ENCODE data around the gene EIF5A.

Gene EIF5A

DNA sequence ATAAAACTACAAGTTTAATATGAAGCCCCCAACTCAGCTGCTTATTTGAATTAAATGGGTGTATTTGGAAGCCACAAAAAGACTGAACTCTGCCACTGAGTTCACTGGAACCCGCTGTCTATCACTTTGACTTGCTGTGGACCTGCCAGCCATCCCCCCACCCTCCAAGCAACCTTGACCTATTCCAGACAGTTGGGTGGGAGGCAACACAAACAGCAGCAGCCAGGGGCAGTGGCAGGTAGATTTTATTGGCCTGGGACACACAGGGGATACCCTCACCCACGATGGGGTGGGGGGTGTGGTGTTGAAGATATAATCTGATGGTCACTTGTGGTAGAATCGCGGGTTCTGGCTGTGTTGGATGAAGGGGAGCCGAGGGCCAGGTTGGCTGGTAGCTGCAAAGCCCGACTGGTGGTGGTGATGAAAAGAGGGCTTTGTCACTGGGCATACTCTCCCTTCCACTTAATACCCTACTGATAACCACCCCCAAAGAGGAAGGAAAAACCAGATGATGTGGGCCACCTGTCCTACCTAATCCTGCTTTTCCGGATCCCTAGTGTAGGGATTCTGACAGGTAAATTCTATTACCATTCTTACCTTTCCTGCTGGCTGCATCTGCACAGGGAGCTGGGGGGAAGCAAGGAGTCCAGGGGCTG is 5.1 kb downstream of the EIF5A start:
- no peaks in the 10 kb centered on the region for H3K9me3 ChIP-seq
- no peak overlapping the region for H3K27ac ChIP-seq
- no peaks in the 10 kb centered on the region for H3K27me3 ChIP-seq
- H3K4me1 ChIP-seq (ENCODE audit: control insufficient read depth in 1 of 2, insufficient read depth in 1 of 2, low read depth in 1 of 2, low read length in 1 of 2) = peaks cover 40 to 45% of the 10 kb centered on the region in 2 experiments
- TF ChIP-seq, protein P1, sequence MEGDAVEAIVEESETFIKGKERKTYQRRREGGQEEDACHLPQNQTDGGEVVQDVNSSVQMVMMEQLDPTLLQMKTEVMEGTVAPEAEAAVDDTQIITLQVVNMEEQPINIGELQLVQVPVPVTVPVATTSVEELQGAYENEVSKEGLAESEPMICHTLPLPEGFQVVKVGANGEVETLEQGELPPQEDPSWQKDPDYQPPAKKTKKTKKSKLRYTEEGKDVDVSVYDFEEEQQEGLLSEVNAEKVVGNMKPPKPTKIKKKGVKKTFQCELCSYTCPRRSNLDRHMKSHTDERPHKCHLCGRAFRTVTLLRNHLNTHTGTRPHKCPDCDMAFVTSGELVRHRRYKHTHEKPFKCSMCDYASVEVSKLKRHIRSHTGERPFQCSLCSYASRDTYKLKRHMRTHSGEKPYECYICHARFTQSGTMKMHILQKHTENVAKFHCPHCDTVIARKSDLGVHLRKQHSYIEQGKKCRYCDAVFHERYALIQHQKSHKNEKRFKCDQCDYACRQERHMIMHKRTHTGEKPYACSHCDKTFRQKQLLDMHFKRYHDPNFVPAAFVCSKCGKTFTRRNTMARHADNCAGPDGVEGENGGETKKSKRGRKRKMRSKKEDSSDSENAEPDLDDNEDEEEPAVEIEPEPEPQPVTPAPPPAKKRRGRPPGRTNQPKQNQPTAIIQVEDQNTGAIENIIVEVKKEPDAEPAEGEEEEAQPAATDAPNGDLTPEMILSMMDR (IDR thresholded peaks at IDR 0.05) = no peak
- H3K4me3 ChIP-seq (ENCODE audit: low read depth in 1 of 2, low read length in 1 of 2) = no peak overlapping the region
- H3K36me3 ChIP-seq = peaks cover 48% of the 10 kb centered on the region

DNA sequence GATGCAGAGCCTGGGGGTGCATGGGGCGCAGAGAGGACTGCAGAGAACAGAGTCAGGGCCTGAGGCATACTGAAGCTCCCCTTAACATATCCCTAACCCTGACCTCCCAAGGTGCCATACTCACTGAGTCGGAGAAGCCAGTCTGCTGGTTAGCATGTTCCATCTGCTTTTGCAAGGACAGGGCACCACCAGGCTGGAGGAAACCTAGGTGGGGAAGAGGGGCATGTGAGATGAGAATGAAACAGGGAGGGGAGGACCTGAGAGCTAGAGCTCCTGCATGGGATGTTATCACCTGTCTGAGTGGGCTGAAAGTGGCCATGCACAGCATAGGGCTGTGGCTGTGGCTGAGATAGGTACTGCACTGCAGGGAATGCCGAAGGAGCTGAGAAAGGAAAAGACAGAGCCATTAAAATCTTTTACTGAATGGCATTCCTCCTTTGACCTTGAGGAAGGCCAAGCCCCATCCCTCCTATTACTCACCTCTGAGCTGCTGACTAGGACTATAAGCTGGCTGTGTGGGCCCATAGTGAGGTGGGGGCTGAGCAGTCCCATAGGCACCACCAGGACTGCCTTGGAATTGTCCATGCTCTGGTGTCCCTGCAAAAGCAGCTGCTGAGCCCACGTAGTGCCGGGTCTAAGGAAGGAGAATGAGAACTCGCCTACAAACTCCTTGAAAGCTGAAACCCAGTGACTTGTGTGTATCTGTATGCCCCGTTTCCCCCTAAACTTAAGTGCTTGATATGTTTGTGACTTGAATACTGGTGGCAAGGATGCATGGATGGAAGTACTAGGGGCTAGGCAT is 5.9 kb downstream of the EIF5A start:
- Histone ChIP-seq H3K27ac (peak overlapping the region; percentile 99), H3K27me3 (no peaks in the 10 kb centered on the region), H3K9me3 (no peaks in the 10 kb centered on the region), H3K4me1 (ENCODE audit: control insufficient read depth in 1 of 2, insufficient read depth in 1 of 2, low read depth in 1 of 2, low read length in 1 of 2) (peaks cover 37 to 42% of the 10 kb centered on the region in 2 experiments), H3K4me3 (ENCODE audit: low read depth in 1 of 2, low read length in 1 of 2) (no peak overlapping the region), H3K36me3 (peaks cover 55% of the 10 kb centered on the region)
- TF ChIP-seq, protein P1 (IDR thresholded peaks at IDR 0.05) = no peak

DNA sequence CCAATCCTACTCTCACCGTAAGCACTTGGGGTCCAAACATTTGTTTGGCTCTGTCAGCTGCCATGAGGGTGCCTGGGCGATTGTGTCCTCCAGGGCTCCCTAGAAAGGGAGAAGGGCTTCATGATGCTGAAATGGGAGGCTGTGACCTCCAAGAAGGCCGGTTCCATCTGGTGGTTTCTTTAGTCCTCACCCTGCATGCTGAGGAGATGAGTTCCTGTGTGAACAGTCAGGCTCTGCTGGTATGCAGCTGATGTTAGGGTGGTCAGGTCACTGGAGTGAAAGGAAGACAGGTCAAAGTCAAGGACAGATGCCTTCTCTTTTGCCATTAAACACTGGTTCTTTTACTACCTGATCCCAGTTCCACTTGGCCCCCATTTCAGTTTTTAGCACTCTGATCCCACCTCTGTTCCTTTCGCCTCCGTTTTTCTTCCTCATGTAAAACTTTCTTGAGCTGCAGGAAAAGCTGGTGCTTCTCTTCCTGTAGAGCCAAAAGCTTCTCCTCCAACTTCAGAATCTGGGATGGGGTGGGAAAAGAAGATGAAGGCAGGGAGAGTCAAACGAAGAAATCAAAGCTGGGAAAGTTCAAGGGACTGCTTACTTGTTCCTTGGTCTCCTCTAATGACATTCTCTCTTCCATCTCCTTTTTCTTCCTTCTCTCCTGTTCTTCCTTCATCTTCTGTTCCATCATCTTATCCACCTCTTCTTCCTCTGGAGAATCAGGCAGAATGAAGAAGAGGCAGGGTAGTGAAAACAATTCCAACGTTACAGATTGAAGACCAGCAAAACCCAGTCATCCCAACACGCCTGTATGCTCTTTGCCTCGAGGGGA is 6.7 kb downstream of the EIF5A start:
- Histone ChIP-seq H3K36me3 (peaks cover 63% of the 10 kb centered on the region), H3K27me3 (no peaks in the 10 kb centered on the region), H3K4me1 (ENCODE audit: control insufficient read depth in 1 of 2, insufficient read depth in 1 of 2, low read depth in 1 of 2, low read length in 1 of 2) (peaks cover 28 to 34% of the 10 kb centered on the region in 2 experiments), H3K27ac (peak overlapping the region; percentile 99), H3K9me3 (no peaks in the 10 kb centered on the region), H3K4me3 (ENCODE audit: low read depth in 1 of 2, low read length in 1 of 2) (peak overlapping the region; percentile 73 to 86)
- TF ChIP-seq, protein P1 (IDR thresholded peaks at IDR 0.05) = no peak

DNA sequence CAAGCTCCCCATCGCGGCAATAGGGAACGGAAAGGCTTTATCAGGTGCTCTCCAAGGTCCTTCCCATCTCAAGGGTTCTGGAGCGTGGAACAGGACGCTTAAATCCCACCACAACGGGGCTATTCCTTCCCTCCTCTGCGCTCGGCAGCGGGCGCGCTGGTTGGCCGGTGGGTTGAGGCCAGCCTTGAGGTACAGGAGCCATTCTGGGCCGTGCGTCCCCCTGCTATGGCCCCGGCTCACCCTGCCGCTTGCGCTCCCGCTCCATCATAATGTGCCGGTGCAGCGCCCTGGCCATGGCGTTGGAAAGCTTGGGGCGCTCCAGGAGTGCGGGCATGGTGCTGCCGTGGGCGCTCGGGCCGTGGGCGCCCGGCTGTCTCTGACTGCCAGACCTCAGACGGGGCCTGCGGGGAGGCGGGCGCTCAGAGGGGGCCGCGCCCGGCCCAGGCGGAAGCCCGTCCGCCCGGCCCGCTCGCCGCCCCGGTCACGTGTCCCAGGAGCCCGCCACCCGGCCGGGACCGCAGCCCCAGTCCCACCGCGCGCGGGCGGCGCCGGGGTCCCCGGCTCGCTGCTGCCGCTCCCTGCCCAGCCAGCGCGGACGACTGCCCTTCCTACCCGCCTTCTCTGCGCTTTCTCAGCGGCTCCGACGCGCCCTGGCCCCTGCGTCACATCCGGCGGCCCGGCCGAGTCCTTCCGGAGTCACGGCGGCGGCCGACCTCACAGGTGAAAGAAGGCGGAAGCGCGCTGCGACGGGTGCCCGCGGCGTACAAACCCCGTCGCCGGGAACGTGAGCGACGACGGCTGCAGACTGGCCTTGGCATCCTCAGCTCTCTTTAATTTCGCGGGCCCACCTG is 7.5 kb downstream of the EIF5A start, which contains the start of gene GPS2:
GPS2 (minus strand) TSS at position 642 of the 851 bp plus-strand sequence; CDS start at position 334, 308 bp downstream.
- Histone ChIP-seq H3K27ac (peak within 1 kb of the TSS; percentile 99), H3K36me3 (peaks cover 59% of the 10 kb centered on the region), H3K4me3 (ENCODE audit: low read depth in 1 of 2, low read length in 1 of 2) (peak within 1 kb of the TSS; percentile 73 to 86), H3K4me1 (ENCODE audit: control insufficient read depth in 1 of 2, insufficient read depth in 1 of 2, low read depth in 1 of 2, low read length in 1 of 2) (peaks cover 21 to 26% of the 10 kb centered on the region in 2 experiments), H3K9me3 (no peaks in the 10 kb centered on the region), H3K27me3 (no peaks in the 10 kb centered on the region)
- TF ChIP-seq, protein P1 (IDR thresholded peaks at IDR 0.05) = peak; percentile 19
